Measurements from ENCODE around the gene SSTR4. TPM values are rescaled to one million over a fixed set of nuclear protein-coding genes. Genes with fewer than 3 reads are reported as not detected.

SSTR4 gene
- total and polyA plus RNA-seq, 2 experiments from 2014 or later: not detected

DNA sequence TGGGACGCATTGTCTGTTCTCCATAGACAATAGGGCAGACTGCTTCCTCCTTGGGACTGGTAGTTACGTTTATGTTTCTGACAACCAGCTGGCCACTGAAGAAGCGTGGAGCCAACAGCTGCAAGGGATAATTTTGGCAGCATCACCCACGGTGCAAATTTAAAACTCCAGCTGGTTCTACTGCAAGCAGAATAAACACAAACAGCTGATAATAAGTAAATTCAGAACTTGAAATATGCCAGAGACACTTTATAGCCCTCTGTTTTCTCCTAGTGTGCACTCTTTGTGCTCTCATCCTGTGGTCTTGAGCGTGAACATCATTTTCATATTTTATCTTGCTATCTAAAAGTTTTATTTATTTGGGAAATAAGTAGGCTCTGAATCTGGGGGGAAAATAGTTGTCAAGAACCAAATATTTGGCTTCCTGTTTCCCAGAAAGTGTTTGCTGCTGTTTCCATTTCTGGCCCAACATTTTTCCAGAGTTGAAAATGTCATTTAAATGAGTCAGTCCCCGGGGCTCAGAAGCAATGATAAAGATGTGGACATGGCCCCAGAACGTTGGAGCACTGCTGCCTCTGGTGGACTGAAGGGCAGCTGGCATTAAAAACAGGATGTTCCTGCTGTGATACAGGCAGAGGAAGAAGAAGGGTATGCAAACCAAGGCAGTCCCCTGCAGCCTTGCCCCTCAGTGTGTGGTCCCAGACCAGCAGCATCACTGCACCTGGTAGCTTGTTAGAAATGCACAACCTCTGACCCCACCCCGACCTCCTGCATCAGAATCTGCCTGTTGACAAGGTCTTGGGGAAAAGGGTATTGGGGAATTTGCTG, 26.8 kb downstream of the SSTR4 start:
- Histone ChIP-seq H3K4me1 (ENCODE audit: low read depth) (peaks cover 8% of the 10 kb centered on the region), H3K27me3 (no peaks in the 10 kb centered on the region), H3K4me3 (no peak overlapping the region), H3K36me3 (no peaks in the 10 kb centered on the region), H3K9me3 (ENCODE audit: low read depth) (no peaks in the 10 kb centered on the region), H3K27ac (no peak overlapping the region)
- peak; percentile 75 for TF ChIP-seq CTCF (IDR thresholded peaks at IDR 0.05; ENCODE audit: low read depth, low read length)
- peak in 1 of 2 donors; percentile 89 for DNase-seq (ENCODE audit: low read depth in 1 of 2, low spot score in 1 of 2)

DNA sequence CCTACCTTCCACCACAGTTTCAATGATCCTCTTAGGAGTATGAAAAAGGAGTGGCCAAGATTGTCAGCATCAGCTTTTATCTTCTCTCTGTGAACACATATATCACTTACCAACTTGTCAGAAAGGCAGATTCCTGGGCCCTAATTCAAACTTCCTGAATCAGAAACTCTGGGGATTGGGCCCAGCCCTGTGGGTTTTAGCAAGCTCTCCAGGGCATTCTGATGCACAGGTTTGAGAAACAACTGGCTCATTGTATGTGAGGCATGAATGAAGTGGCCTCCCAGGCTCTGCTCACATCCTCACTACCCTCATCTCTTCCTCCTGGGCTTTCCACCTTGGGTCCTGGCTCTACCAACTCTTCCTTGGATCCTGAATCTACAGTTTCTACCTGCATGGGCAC, 27.5 kb downstream of the SSTR4 start:
- H3K27ac ChIP-seq: no peak overlapping the region
- no peak for DNase-seq (ENCODE audit: low read depth in 1 of 2, low spot score in 1 of 2)
- H3K9me3 ChIP-seq (ENCODE audit: low read depth): no peaks in the 10 kb centered on the region
- no peaks in the 10 kb centered on the region for H3K27me3 ChIP-seq
- H3K36me3 ChIP-seq: no peaks in the 10 kb centered on the region
- TF ChIP-seq CTCF (IDR thresholded peaks at IDR 0.05; ENCODE audit: low read depth, low read length): no peak
- H3K4me3 ChIP-seq: no peak overlapping the region
- H3K4me1 ChIP-seq (ENCODE audit: low read depth): peaks cover 8% of the 10 kb centered on the region

GRCh38 chr20:23063168-23063567, 28.1 kb downstream of the SSTR4 start:
- Histone ChIP-seq H3K27ac (no peak overlapping the region), H3K4me3 (no peak overlapping the region), H3K4me1 (ENCODE audit: low read depth) (peaks cover 8% of the 10 kb centered on the region), H3K9me3 (ENCODE audit: low read depth) (no peaks in the 10 kb centered on the region), H3K27me3 (no peaks in the 10 kb centered on the region), H3K36me3 (no peaks in the 10 kb centered on the region)
- no peak for TF ChIP-seq CTCF (IDR thresholded peaks at IDR 0.05; ENCODE audit: low read depth, low read length)
- no peak for DNase-seq (ENCODE audit: low read depth in 1 of 2, low spot score in 1 of 2)

DNA sequence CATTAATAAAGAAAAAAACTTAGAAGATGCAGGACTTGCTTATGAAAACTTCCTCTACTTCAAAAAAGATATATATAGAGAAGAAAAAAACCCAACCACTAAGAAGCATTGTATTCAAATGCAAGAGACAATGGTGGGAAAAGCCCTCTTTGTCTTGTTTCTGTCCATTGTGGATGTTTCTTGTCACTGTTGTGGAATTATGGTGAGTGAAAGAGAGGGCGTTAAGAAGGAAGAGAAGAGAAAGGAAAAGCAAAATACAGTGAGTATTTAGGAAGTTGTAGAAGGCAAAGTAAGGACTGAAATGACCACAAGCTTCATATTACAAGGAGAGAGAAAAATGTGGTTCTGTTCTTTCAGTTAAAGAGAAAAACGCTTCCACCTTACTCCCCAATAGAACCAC, 28.5 kb downstream of the SSTR4 start:
- DNase-seq (ENCODE audit: low read depth in 1 of 2, low spot score in 1 of 2): no peak

More for the DNA sequence above, 28.5 kb downstream of the SSTR4 start:
- Histone ChIP-seq H3K9me3 (ENCODE audit: low read depth) (no peaks in the 10 kb centered on the region), H3K4me3 (no peak overlapping the region), H3K27ac (no peak overlapping the region), H3K36me3 (no peaks in the 10 kb centered on the region), H3K4me1 (ENCODE audit: low read depth) (peaks cover 8% of the 10 kb centered on the region), H3K27me3 (no peaks in the 10 kb centered on the region)
- no peak for TF ChIP-seq CTCF (IDR thresholded peaks at IDR 0.05; ENCODE audit: low read depth, low read length)

All from cardiac muscle cell (in vitro differentiated cells and primary cell).